Cardiac atrium fibroblast (primary cell): ENCODE measurements around the gene LSR. TPM values are rescaled to one million over a fixed set of nuclear protein-coding genes. Genes with fewer than 3 reads are reported as not detected.

ENCODE experiments used
- total RNA-seq: library from RNA; depleted of rRNA; stranded (reverse); fragments of >200 nt; gene quantifications from 2 replicates; pipeline ENCODE4 v1.2.3, GENCODE V29; 2015

Gene LSR
- total RNA-seq: 1.6 and 2.2 TPM in 2 replicates

GRCh38 chr19:35248310-35249145, at the start of gene LSR:
Gene LSR, plus strand, starts transcription at chr19:35249002. Its CDS starts 21 bp downstream, at chr19:35249023.

GRCh38 chr19:35228177-35228930, 20.4 kb upstream of the LSR start, which contains the start of gene FAM187B:
Gene FAM187B, minus strand, starts transcription at chr19:35228739. Its CDS starts 59 bp downstream, at chr19:35228680.

GRCh38 chr19:35268536-35269437, 20.0 kb downstream of the LSR start, which contains the start of gene USF2:
Gene USF2, plus strand, starts transcription at chr19:35268962. Its CDS starts 140 bp downstream, at chr19:35269102.

GRCh38 chr19:35291916-35292315, 43.1 kb downstream of the LSR start, which contains the start of gene MAG:
Gene MAG, plus strand, starts transcription at chr19:35292161. Its CDS starts 3,248 bp downstream, at chr19:35295409.

Other genes with a start within 250 kb of the LSR start
- 51.4 and 69.8 TPM in 2 replicates for gene GRAMD1A, start 248.7 kb upstream of the LSR start, total RNA-seq
- 16.2 and 31.6 TPM in 2 replicates for gene SCN1B, start 218.5 kb upstream of the LSR start, total RNA-seq
- 0.49 TPM in 1 of 2 replicates, not detected in the other for gene HPN, start 207.3 kb upstream of the LSR start, total RNA-seq
- gene FXYD3, start 133.2 kb upstream of the LSR start, total RNA-seq: not detected in 2 replicates
- 0.16 TPM in 1 of 2 replicates, not detected in the other for gene LGI4, start 113.9 kb upstream of the LSR start, total RNA-seq
- 0.49 and 2.0 TPM in 2 replicates for gene FXYD1, start 110.2 kb upstream of the LSR start, total RNA-seq
- gene FXYD7, start 105.7 kb upstream of the LSR start, total RNA-seq: not detected in 2 replicates
- gene FXYD5, start 94.3 kb upstream of the LSR start, total RNA-seq: 101 and 147 TPM in 2 replicates
- gene FAM187B, start 20.3 kb upstream of the LSR start, total RNA-seq: not detected in 2 replicates
- gene USF2, start 20.0 kb downstream of the LSR start, total RNA-seq: 50.9 and 53.4 TPM in 2 replicates
- not detected in 2 replicates for gene HAMP, start 33.5 kb downstream of the LSR start, total RNA-seq
- not detected in 2 replicates for gene MAG, start 43.2 kb downstream of the LSR start, total RNA-seq
- gene CD22, start 80.2 kb downstream of the LSR start, total RNA-seq: not detected in 2 replicates
- gene FFAR1, start 98.9 kb downstream of the LSR start, total RNA-seq: not detected in 2 replicates
- not detected in 2 replicates for gene FFAR3, start 109.5 kb downstream of the LSR start, total RNA-seq
- not detected in 2 replicates for gene GPR42, start 122.1 kb downstream of the LSR start, total RNA-seq
- gene FFAR2, start 199.3 kb downstream of the LSR start, total RNA-seq: not detected in 2 replicates
- not detected in 2 replicates for gene KRTDAP, start 241.5 kb downstream of the LSR start, total RNA-seq